ENCODE results near the gene COBL.
"Not testable (repeated sequence)": the region's sequence is repeated elsewhere in the genome, so short reads cannot be mapped to it uniquely, and the experiment has no call there.

COBL gene

GRCh38 chr7:51013218-51013786 lies 303.3 kb downstream of the COBL start:
- no peak for DNase-seq

GRCh38 chr7:51012569-51013217 lies 303.9 kb downstream of the COBL start:
- DNase-seq, result no peak

- no peak for DNase-seq
Measured at GRCh38 chr7:51011710-51012350, 304.8 kb downstream of the COBL start.

- DNase-seq, result no peak
Measured at GRCh38 chr7:51010534-51010933, 306.1 kb downstream of the COBL start.

GRCh38 chr7:51009716-51010496 lies 306.7 kb downstream of the COBL start:
- no peak for DNase-seq

GRCh38 chr7:51007551-51008505 lies 308.8 kb downstream of the COBL start:
- DNase-seq, result no peak

- no peak for DNase-seq
Measured at GRCh38 chr7:51006483-51007235, 309.9 kb downstream of the COBL start.

- no peak for DNase-seq
Measured at GRCh38 chr7:51005074-51005473, 311.5 kb downstream of the COBL start.

GRCh38 chr7:51000956-51001355 lies 315.7 kb downstream of the COBL start:
- DNase-seq, result no peak

- no peak for DNase-seq
Measured at GRCh38 chr7:50994753-50995319, 321.8 kb downstream of the COBL start.

- DNase-seq, result not testable (repeated sequence)
Measured at GRCh38 chr7:50990214-50990613, 326.4 kb downstream of the COBL start.

- no peak for DNase-seq
Measured at GRCh38 chr7:50988988-50989387, 327.6 kb downstream of the COBL start.

- DNase-seq, result no peak
Measured at GRCh38 chr7:50988465-50988864, 328.1 kb downstream of the COBL start.

- no peak for DNase-seq
Measured at GRCh38 chr7:50985096-50985495, 331.5 kb downstream of the COBL start.

GRCh38 chr7:50983850-50984249 lies 332.8 kb downstream of the COBL start:
- DNase-seq, result no peak

- no peak for DNase-seq
Measured at GRCh38 chr7:50982626-50983025, 334.0 kb downstream of the COBL start.

- DNase-seq, result no peak
Measured at GRCh38 chr7:50981743-50982142, 334.9 kb downstream of the COBL start.

GRCh38 chr7:50980411-50980810 lies 336.2 kb downstream of the COBL start:
- DNase-seq, result no peak

GRCh38 chr7:50978633-50979215 lies 337.9 kb downstream of the COBL start:
- no peak for DNase-seq
